Endothelial cell of hepatic sinusoid (primary cell): ENCODE measurements around the gene SLC41A2.
"Not testable (repeated sequence)": the region's sequence is repeated elsewhere in the genome, so short reads cannot be mapped to it uniquely, and the experiment has no call there.

ENCODE experiments used
- in situ Hi-C: cut with HindIII; loops from 2 replicates; pipeline ENCODE4 v1.10.0; 2017; ENCODE audit warnings: low sequenced_read_pairs

Gene SLC41A2

DNA sequence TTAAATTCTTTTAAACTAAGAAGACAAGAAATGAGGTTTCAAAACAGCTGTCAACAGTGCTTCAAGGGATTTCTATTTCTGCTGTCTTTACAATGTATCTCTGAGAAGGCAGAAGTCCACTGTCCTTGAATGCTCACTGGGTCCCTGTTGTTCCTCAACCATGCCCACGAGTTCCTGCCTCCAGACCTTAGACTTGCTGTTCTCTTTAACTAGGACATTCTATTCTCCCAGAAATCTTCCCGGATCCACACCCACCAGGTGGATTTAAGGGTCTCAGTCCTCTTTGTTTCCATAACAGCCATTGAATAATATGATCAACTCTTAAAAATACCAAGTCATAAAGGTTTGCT is 6.7 kb upstream of the SLC41A2 start:
- in situ Hi-C loops, result no loop called here

- in situ Hi-C loops, result no loop called here
Measured at GRCh38 chr12:104964167-104964855, 6.2 kb upstream of the SLC41A2 start.

DNA sequence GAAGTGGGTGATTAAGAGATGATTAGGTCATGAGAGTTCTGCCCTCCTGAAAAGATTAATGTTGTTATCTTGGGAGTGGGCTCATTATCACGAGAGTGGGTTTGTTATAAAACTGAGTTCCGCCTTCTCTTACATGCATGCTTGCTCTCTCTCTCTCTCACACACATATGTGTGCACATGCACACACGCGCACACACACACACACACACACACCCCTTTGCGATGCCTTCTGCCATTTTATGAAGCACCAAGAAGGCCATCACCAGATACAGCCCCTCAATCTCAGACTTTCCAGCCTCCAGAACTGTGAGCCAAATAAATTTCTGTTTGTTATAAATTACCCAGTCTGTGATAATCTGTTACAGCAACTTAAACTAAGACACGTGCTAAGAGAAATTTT is 5.7 kb upstream of the SLC41A2 start:
- in situ Hi-C loops, result no loop called here

- in situ Hi-C loops, result no loop called here
Measured at GRCh38 chr12:104960464-104960863, 2.4 kb upstream of the SLC41A2 start.

- in situ Hi-C loops, result loop anchor here (5.0 kb wide), 1 partner anchor 37 kb away; no protein-coding TSS in a partner anchor
Measured at GRCh38 chr12:104959335-104959841, 1.3 kb upstream of the SLC41A2 start.

DNA sequence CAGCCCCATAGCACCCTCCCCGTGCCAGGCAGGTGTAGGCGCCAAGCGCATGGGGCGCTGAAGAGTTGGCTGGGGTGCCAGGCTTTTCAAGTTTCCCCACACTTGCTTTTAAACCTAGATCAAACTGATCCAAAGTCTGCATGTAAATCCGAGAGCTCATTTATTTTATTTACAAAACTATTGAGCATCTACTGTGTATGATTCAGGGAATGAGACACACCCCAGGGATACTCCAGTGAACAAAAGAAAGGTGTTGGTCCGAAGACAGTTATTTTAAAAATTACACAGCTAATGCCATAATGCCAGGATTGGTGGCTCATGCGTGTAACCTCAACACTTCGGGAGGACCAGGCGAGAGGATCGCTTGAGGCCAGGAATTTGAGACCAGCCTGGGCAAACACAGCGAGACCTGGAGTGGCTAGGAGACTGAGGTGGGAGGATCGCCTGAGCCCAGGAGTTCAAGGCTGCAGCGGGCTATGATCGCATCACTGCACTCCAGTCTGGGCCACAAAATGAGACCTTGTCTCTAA is 780 bp upstream of the SLC41A2 start:
- in situ Hi-C loops, result loop anchor here (5.0 kb wide), 1 partner anchor 37 kb away; no protein-coding TSS in a partner anchor

GRCh38 chr12:104957719-104958000 is 430 bp downstream of the SLC41A2 start:
- in situ Hi-C loops, result loop anchor here (5.0 kb wide), 1 partner anchor 35 kb away; no protein-coding TSS in a partner anchor

- in situ Hi-C loops, result loop anchor here (5.0 kb wide), 1 partner anchor 35 kb away; no protein-coding TSS in a partner anchor
Measured at GRCh38 chr12:104956870-104957718, 996 bp downstream of the SLC41A2 start.

- in situ Hi-C loops, result loop anchor here (5.0 kb wide), 1 partner anchor 33 kb away; no protein-coding TSS in a partner anchor
Measured at GRCh38 chr12:104955703-104956102, 2.4 kb downstream of the SLC41A2 start.

- in situ Hi-C loops, result no loop called here
Measured at GRCh38 chr12:104953323-104953722, 4.8 kb downstream of the SLC41A2 start.

- in situ Hi-C loops, result no loop called here
Measured at GRCh38 chr12:104952816-104953215, 5.3 kb downstream of the SLC41A2 start.

- in situ Hi-C loops, result no loop called here
Measured at GRCh38 chr12:104951759-104952509, 6.2 kb downstream of the SLC41A2 start.

- in situ Hi-C loops, result not testable (repeated sequence)
Measured at GRCh38 chr12:104948716-104949115, 9.4 kb downstream of the SLC41A2 start.

GRCh38 chr12:104944252-104944651 is 13.8 kb downstream of the SLC41A2 start:
- in situ Hi-C loops, result no loop called here

DNA sequence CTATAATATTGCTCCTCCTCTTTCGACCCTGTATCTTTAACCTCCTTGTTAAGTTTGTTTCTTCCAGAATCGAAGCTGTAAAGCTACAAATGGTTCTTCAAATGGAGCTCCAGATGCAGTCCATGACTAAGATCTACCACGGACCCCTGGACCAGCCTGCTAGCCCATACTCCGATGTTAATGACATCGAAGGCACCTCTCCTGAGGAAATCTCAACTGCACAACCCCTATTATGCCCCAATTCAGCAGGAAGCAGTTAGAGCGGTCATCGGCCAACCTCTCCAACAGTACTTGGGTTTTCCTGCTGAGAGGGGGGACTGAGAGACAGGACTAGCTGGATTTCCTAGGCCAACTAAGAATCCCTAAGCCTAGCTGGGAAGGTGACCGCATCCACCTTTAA is 14.7 kb downstream of the SLC41A2 start:
- in situ Hi-C loops, result not testable (repeated sequence)

DNA sequence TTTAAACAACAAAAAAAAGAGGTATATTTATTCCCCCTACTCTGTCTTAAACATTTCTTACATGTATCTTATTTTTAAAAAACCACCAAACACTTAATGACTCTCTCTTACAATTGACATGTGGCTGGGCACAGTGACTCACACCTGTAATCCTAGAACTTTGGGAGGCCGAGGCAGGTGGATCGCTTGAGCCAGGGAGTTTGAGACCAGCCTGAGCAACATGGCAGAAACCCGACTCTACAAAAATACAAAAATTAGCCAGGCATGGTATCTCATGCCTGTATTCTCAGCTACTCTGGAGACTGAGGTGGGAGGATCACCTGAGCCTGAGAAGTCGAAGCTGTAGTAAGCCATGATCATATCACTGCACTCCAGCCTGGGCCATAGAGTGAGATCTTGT is 16.0 kb downstream of the SLC41A2 start:
- in situ Hi-C loops, result no loop called here

- in situ Hi-C loops, result no loop called here
Measured at GRCh38 chr12:104941454-104941853, 16.6 kb downstream of the SLC41A2 start.

DNA sequence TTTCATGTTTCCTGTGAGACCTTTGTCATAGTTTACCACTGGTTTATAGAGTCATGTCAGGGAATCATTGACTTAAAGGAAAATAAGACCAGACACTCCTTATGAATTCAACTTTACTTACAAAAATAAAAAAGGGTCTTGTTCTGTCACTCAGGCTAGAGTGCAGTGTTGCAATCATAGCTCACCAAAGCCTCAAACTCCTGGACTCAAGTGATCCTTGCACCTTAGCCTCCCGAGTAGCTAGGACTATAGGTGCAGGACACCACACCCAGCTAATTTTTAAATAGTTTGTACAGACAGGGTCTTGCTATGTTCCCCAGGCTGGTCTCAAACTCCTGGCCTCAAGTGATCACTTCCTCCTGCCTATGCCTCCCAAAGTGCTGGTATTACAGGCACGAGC is 19.0 kb downstream of the SLC41A2 start:
- in situ Hi-C loops, result no loop called here

DNA sequence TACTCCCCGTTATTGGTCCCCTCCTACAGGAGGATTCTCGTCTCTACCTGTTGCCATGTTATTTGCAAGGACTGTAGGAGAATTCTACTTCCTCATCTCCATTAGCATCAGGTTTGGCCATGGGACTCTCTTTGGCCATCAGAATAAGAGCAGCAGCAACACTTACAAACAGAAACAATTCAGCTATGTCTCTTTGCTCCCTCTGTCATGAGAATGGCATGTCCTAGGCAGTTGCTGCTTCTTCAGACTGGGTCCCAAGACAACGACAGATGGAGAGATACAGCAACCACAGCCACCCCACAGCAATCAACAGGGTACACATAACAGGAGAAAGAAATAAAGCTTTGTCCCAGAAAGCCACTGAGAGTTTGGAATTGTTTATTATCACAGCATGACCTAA is 19.7 kb downstream of the SLC41A2 start:
- in situ Hi-C loops, result no loop called here

- in situ Hi-C loops, result no loop called here
Measured at GRCh38 chr12:104935886-104936285, 22.2 kb downstream of the SLC41A2 start.

GRCh38 chr12:104933778-104934177 is 24.3 kb downstream of the SLC41A2 start:
- in situ Hi-C loops, result no loop called here
